Stimulated activated CD8-positive, alpha-beta memory T cell treated with anti-CD3 and anti-CD28 coated beads, Interleukin-15, amount 100 ng/mL, for 4 hours (primary cell): ENCODE results near the gene WWC2.

Experiments
- DNase-seq, 2 donors: peaks; one replicate each; pipeline ENCODE4 v3.0.0-alpha.2; 2020; ENCODE audit warnings: low read depth in 2 of 2

WWC2 gene

DNA sequence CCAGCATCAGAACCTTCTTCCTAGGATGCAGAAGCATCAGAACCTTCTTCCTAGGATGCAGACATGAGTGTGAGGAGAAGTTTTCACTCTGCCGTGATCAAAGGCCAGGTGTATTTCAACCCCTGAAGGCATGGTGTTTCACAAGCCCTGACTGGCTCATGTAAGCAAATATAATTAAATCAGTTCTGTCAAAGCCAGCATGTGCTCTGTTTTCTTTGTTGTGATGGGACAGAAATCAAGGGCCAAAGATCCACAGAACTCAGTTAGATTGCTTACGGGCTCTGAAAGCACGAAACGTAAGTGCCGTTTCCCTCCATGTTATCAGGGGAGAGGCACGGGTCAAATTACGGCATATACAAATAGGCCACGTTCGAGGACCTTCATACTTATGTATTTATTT lies 255.2 kb downstream of the WWC2 start:
- no peak for DNase-seq

DNA sequence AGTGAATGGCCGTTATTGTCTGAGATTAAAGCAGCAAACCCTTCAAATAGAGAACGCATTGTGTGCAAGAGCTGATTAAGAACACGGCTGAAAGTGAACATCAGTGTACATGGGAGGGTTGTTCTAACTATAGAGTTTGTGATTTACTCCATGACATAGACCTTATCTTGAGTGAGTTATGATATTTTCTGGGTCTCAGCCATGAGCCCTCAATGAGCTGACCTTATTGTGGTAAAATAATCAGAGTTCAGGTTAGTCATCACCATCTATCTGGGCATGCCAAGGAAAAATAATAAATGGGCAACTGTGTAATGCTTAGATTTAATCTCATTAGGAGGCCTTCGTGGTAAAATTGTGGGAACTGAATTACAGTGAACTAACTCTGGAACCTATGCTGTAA lies 256.3 kb downstream of the WWC2 start:
- no peak for DNase-seq

DNA sequence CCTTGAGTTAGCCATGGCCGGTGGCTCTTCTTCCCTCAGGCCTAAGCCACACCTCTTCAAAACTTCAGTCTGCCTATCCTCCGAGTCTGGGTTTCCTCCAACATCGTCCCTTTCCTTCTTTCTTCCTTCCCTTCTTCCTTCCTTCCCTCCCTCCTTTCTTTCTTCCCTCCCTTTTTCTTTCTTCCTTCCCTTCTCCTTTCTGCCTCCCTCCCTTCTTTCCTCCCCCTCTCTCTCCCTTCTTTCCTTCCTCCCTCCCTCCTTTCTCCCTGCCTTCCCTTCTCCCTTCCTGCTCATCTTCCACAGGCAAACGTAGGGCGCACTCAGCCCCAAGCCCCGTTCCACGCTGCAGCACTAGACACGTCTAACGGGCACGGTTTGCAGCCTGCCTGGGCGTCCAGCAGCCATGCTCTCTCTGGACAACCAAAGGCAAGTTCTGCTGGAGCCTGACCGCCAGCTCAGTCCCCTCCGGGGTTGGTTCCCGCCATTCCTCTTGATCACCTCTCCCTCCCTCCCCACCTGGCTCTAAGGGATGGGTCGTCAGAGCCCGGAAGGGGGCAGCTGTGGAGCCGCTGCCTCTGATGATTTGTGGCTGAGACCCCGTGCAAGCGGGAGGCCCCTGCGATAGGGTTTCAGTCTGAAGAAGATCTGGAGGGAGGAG lies 257.2 kb downstream of the WWC2 start:
- no peak for DNase-seq

DNA sequence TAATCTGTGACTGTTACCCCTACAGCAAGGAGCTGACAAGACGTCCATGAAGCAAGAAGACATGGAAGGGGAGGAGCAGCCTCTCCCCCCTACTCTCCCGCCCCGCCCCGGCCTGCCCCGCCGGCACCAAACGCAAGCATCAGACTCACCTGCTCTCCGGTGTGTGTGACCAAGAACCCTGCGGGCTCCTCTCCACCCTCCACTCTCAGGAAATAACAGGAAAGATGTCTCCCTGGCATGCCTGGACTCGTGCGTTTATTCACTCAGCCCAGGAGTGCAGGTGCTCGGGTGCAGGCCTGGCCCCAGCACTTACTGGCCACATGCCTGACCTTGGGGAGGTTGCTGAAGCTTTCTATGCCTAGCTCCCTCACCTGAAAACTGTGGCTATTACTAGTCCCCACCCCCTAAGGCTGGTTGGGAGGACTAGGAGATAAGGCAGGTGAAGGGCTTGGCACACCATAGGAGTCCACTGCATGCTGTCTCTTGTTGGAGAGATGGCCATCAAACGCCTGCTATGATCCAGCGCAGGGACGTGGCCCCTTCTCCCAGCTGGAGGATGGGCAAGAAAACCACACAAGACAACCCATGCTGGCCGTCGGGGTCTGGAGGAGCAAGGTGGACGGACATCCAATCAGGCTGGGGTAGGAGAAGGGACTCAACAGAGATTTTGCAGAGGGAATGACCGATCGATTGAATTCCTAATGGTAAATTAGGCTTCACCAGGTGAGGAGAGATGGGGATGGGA lies 258.0 kb downstream of the WWC2 start:
- DNase-seq = no peak

DNA sequence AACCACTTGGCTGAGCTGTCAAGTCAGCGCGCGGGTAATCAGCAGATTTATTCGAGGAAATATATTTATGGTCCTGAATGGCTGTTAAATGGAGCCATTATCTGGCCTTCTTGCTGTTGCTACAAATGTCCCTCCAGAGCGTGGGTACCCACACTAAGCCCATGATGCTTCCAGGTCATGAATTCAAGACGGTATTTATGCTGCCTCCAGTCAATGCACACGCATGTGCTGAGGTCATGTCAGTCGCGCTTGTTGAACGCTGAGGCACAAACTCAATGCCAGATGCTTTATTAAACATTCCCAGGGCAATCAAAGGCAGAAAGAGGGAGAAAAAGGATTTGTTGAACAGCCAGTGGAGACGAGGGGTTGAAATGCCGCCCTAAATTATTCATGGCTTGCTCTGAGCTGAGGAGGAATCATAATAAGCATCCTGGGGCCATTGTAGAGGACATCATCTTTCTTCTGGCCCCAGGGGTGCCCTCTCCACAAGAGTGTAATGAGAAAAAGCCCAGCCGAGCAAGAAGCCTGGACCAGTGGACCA lies 259.2 kb downstream of the WWC2 start:
- no peak for DNase-seq

DNA sequence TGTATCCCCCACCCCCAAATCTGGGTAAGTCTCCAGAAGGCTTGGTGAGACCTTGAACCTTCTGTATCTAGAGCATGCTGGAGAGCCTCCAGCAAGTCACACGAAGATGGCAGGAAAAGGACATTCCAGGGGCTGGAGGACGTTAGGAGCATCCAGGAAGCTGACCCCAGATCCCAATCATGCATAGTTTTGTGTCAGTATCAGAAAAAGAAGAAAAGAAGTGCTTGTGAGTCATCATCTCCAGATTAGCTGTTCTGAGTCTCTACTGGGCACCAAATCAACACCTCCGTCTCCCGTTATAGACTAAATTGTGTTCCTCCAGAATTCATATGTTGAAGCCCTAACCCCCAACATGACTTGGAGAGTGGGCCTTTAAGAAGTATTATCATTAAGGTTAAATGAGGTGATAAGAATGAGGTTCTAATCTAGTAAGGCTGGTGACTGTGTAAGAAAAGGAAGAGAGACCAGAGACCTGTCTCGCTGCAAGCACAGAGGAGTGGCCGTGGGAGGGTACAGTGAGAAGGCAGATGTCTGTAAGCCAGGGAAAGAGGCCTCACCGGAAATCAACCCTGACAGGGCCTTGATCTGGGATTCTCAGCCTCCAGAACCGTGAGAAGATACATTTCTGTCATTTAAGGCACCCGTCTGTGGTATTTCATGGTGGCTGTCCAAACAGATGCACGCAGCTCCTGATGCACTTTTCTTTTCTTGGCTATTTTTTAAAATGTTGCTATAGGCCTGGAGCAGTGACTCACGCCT lies 261.3 kb downstream of the WWC2 start:
- DNase-seq = no peak

DNA sequence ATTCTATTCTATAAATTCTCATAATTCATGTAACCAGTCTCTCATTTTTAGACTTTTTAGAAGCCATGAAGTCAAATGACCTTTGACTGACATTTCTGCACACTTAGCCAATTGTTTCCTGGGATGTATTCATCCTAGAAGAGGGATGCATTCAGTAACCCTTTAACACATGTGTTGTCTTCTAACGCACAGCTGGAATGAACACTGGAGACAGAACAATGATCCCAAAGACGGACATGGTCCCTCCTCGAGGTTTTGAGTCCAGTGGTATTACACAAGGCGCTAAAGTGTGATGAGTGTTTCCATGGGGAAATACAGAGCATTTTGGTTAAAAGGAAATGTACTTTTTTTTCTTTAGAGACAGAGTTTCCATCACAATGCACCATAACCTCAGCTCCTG lies 263.0 kb downstream of the WWC2 start:
- DNase-seq = no peak

DNA sequence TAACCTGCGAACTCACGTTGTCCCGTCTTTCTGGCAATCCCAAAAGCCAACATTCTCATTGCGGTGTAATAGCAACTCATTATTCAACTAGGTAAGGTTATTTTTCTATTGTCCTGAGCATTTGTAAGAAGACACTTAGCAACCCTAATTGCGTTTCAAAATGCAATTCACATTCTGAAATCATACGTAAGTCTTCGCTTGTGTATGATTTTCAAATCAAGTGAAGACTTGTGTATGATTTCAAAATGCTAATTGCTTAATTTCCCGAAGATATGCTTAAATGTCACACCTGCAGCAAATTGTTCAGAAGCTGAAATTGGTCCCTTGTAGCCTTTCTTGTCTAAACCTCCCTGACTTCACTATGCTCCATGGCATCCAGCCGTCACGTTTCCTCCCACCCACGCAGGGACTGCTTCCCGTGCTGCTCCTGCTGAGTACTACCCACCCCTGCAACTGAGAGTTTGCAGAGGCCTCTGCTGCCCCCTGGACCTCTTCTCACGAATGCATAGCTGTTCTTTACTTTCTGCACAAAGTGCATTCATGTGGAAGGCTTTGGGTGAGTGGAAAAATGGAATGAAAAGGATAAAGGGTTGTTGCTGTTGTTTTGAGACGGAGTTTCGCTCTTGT lies 264.0 kb downstream of the WWC2 start:
- no peak for DNase-seq

DNA sequence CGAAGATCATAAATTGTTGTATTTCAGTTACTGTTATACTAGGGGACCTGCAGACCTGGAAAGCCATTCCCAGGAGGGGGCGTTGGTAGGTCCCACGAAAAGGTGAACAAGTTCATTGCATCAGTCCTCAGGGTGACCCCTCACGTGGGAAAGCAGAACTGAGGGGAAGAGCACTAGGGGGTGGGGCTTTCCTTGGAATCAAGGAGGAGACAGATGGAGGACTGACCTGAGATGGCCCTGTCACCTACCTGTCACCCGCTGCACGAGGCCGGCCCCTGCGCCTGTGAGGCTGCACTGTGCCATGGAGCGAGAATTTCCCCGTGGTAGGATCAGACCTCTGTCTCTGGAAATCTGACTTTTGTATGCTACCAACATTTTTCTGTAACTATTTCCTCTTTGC lies 265.0 kb downstream of the WWC2 start:
- no peak for DNase-seq

DNA sequence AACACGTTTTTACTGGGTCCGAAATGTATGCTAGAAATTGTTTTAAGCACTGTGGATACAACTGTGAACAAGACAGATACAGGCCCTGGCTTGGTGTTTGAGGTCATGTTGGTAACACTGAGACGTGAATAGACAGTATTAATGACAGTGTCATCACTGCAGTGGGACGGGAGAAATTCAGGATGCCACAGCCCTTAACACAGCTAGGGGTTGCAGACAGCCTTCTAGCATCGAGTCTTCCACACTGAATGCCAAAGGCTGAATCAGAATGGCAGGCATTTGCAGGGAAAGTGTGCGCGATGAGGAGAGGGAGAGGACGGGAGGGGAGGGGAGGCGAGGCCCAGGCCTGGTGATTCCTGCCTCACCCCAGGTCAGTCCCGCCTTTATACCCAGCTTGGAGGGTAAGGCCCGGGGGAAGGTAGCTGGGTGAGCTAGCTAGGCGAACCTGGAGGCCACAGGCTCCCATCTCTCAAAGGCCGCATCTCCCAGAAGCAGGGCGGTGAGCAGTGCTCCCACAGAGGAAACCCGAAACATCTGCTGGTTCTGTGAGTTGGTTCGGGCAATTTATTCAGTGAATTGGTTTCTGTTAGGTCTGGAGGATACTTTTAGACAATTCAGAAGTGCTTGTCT lies 267.3 kb downstream of the WWC2 start:
- no peak for DNase-seq

DNA sequence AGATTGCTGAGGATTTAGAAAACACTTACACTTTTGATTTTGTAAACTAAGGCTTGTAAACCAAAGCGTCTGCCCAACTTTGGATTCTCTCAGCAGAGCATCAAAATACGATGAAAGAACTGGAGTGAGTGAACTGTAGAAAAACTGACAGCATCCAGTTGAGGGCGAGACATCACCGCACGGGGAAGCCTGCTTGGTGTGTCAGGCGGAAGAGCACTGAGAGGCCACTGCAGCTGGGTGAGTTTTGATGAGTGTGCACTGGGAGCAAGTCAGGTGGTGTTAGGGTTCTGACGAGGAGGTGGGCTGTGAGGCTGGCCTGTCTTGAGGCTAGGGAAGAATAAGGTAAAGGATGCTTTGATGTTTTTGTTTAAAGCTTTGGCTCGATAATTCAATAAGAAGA lies 270.0 kb downstream of the WWC2 start:
- DNase-seq = no peak
